ENCODE measurements around the gene REEP2.
"Not testable (repeated sequence)": the region's sequence is repeated elsewhere in the genome, so short reads cannot be mapped to it uniquely, and the experiment has no call there.

Gene REEP2

DNA sequence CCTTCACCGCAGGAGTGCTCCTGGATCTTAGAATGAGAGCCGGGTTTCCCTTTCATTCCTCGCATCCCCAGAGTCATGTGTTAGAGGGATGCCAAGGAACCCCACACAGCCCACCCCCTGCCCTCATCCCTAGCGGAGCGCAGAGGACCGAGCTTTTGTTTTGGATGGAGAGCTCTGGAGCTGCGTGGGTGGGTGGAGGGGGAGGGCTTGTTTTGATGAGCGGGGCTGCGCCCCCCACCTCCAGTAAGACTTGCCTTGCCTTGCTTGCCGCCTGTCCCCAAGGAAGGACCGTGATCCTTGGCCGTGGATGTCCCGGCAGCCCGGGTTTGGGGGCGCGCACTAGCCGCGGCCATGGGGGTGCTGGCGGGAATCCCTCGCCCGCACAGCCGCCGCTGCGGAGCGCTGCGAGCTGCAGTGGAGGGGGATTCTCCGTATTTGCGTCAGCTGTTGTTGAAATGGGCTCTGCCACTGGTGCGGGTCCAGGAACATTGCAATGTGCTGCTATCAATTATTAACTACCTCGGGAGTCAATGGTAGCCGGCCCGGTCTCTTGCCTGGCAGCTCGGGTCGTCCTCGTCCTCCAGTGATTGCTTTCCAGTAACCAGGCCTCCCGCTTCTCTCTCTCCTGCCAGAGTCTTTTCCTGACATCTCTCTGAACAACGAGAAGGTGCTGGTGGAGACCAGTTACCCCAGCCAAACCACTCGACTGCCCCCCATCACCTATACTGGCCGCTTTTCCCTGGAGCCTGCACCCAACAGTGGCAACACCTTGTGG is 27.5 kb downstream of the REEP2 start:
- DNase-seq: no peak

DNA sequence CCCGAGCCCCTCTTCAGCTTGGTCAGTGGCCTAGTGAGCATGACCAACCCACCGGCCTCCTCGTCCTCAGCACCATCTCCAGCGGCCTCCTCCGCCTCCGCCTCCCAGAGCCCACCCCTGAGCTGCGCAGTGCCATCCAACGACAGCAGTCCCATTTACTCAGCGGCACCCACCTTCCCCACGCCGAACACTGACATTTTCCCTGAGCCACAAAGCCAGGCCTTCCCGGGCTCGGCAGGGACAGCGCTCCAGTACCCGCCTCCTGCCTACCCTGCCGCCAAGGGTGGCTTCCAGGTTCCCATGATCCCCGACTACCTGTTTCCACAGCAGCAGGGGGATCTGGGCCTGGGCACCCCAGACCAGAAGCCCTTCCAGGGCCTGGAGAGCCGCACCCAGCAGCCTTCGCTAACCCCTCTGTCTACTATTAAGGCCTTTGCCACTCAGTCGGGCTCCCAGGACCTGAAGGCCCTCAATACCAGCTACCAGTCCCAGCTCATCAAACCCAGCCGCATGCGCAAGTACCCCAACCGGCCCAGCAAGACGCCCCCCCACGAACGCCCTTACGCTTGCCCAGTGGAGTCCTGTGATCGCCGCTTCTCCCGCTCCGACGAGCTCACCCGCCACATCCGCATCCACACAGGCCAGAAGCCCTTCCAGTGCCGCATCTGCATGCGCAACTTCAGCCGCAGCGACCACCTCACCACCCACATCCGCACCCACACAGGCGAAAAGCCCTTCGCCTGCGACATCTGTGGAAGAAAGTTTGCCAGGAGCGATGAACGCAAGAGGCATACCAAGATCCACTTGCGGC is 28.2 kb downstream of the REEP2 start:
- DNase-seq: no peak

DNA sequence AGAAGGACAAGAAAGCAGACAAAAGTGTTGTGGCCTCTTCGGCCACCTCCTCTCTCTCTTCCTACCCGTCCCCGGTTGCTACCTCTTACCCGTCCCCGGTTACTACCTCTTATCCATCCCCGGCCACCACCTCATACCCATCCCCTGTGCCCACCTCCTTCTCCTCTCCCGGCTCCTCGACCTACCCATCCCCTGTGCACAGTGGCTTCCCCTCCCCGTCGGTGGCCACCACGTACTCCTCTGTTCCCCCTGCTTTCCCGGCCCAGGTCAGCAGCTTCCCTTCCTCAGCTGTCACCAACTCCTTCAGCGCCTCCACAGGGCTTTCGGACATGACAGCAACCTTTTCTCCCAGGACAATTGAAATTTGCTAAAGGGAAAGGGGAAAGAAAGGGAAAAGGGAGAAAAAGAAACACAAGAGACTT is 28.9 kb downstream of the REEP2 start:
- DNase-seq: no peak

DNA sequence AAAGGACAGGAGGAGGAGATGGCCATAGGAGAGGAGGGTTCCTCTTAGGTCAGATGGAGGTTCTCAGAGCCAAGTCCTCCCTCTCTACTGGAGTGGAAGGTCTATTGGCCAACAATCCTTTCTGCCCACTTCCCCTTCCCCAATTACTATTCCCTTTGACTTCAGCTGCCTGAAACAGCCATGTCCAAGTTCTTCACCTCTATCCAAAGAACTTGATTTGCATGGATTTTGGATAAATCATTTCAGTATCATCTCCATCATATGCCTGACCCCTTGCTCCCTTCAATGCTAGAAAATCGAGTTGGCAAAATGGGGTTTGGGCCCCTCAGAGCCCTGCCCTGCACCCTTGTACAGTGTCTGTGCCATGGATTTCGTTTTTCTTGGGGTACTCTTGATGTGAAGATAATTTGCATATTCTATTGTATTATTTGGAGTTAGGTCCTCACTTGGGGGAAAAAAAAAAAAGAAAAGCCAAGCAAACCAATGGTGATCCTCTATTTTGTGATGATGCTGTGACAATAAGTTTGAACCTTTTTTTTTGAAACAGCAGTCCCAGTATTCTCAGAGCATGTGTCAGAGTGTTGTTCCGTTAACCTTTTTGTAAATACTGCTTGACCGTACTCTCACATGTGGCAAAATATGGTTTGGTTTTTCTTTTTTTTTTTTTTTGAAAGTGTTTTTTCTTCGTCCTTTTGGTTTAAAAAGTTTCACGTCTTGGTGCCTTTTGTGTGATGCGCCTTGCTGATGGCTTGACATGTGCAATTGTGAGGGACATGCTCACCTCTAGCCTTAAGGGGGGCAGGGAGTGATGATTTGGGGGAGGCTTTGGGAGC is 29.5 kb downstream of the REEP2 start:
- no peak for DNase-seq

DNA sequence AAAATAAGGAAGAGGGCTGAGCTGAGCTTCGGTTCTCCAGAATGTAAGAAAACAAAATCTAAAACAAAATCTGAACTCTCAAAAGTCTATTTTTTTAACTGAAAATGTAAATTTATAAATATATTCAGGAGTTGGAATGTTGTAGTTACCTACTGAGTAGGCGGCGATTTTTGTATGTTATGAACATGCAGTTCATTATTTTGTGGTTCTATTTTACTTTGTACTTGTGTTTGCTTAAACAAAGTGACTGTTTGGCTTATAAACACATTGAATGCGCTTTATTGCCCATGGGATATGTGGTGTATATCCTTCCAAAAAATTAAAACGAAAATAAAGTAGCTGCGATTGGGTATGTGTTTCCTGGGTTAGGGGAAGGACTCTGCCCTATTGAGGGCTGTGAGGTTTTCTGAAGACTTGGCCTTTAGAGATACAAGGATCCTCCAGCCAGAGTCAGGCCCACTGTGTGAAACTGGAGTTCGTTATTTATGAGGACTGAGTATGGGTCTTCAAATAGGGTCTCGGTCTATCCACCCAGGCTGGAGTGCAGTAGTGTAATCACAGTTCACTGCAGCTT is 30.2 kb downstream of the REEP2 start:
- no peak for DNase-seq

DNA sequence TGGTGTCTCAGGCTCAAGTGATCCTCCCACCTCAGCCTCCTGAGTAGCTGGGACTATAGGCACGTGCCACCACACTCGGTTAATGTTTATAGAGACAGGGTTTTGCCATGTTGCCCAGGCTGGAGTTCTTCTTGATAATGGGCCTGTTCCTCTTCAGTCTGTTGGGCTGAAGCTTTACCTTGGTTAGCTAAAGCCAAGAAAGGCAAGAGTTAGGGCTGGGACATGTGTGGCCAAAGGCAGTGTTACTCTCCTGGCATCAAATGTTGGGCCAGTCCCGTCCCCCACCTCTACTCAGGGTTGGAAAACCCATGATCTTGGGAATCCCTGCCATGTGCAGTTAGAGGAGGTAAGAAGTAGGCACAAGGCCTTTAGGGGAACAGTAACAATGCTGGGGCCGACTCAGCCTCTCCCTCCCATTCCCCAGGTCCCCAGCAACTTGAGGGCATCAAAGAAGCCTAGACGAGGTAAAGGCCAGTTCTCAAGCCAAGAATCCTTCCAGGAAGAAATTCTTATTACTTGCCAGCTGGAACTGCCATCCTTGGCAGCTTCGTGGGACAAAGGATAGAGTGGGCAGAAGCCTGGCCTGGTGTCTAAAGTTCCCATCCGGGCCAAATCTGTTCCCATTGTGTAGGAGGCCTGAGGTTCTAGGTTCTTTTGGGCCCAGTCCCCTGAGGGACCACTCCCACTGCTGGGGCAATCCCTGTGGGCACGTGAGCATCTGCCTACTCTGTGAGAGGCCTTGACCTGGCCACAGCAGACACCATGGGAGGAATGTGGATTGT is 30.9 kb downstream of the REEP2 start:
- DNase-seq: no peak

DNA sequence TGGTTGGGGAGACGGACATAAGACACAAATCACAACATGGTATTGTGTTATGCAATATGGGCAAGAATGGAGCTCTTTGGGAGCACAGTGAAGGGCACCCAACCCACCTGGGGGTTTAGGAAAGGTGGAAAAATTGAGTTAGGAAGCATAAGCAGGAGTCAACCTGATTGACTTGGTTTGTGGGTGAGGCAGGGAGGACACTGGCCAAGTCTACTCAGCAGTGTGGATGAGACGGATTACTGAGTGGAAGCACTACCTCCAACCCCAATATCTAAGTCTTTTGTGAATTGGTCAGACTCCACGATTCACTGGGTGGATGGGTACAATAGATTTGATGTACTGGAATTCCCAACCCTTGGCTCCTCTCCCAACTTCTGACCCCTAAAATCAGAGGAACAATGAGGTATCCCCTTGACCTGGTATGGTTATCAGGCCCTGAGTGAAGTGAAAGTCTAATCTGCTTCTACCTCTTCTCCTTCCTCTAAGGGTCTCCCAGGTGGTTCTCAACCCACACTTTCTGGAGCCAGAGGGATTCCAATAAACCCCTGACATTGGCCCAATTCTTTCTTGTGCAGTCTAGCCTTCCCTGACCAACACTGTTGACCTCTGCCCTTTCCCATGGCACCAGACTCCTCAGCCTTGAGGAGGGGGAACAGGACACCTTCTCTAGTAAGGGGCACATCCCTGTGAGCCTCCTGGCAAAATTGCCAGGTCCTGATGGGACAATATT is 31.6 kb downstream of the REEP2 start:
- no peak for DNase-seq

DNA sequence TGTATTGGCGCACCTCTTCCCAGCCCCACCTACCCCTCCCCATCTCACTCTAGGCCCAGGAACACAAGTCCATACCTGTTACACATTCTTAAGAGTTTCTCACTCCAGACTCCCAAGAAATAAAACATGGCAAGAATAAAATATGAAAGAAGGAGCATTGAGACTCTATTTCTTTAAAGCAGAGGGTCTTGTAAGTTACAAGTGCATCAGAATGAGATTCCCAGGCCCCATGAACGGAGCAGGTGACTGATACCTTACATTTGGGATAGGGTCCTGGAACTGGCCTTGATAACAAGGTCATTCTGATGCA is 32.1 kb downstream of the REEP2 start:
- DNase-seq: no peak

DNA sequence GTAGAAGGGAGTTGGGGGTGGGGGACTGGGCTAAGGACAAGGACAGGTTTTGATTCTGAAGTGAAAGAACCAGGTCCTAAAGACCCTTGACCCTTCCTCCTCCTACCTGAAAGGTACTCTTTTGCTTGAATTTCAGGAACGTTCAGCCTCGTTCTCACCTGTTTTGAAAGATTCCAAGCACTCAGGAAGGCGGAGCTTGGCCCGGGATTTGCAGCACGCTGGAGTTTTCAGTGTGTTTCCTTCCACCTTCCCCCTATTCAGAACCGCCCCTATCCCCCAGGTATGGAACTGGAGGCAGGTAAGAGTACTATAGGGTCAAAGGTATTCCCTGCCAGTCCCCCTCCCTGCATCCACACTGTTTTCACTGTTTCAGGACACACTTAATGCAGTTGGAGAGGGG is 33.5 kb downstream of the REEP2 start:
- DNase-seq: no peak

DNA sequence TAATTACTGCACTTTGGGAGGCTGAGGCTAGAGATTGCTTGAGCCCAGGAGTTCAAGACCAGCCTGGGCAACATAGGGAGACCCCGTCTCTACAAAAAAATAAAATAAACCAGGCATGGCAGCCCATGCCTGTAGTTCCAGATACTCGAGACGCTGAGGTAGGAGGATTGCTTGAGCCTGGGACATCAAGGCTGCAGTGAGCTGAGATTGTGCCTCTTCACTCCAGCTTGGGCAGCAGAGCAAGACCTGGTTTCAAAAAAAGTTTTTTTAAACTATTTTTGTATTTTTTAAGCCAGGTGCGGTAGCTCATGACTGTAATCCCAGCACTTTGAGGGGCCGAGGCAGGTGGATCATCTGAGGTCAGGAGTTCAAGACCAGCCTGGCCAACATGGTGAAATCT is 34.3 kb downstream of the REEP2 start:
- not testable (repeated sequence) for DNase-seq

DNA sequence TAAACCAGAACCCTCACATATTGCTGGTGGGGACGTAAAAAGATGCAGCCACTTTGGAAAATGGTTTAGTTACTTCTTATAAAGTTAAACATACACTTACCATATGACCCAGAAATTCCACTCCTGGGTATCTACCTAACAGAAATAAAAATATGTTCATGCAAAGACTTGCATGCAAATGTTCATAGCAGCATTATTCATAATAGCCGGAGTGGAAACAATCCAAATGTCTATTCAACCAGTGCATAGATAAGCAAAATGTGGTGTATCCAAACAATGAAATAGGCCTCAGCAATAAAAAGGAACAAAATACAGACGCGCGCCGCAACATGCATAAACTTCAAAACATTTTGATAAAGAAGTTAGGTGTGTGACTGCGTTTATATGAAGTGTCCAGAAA is 38.1 kb downstream of the REEP2 start:
- DNase-seq: no peak

DNA sequence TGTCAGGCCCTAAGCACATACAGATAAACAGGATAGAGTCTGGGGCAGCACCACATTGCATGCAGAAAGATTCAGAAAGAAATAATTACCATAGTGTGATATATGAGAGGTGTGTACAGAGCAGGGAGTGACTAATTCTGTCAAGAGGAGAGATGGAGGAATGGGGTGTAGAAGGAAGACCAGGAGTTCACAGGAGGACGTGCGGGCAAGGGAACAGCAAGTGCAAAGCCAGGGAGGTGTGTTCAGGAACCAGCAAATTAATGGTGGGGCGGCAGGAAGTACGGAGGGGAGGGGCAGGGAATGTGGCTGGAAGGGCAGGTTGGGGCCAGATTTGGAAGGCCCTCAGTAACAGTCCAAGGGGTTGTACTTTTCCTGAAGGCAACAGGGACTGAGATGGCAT is 43.8 kb downstream of the REEP2 start:
- DNase-seq: no peak

DNA sequence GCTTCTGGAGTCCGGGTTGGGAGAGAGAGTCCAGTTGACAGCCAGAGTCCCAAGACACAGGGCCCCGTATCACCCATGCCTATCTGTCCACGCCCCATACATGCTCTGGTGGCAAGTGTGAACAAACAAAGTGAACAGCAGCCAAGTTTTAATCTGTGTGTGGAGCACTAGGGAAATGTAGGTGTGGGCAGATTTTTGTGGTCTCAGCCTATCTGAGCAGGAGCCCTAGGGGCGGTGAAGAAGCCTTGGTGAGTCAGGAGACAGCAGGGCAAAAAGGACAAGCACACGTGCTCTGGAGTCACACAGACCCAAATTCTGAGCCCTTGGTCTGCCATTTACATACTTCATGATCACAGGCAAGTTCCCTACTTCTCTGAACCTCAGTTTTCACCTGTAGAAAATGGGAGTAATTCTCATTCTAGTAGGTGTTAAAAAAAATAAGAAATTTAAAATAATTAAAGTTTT is 49.7 kb downstream of the REEP2 start:
- no peak for DNase-seq

DNA sequence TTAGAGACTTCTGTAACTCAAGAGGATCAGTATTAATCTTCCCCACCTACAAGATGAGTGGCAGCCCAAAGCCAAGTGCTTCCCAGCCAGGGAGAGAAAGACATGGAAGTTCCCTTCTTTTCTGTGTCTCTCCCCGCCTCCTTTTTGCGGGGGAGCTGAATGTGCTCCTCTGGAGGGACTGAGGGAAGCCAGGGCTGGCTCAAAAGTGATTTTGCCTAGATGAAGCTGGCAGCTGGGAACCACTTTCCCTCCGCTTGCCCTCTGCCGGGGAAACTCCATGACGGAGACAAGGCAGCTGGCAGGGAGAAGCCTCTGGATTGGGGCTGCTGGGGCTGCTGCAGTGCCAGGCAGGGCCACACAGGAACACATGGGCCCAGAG is 50.8 kb downstream of the REEP2 start:
- DNase-seq: no peak

DNA sequence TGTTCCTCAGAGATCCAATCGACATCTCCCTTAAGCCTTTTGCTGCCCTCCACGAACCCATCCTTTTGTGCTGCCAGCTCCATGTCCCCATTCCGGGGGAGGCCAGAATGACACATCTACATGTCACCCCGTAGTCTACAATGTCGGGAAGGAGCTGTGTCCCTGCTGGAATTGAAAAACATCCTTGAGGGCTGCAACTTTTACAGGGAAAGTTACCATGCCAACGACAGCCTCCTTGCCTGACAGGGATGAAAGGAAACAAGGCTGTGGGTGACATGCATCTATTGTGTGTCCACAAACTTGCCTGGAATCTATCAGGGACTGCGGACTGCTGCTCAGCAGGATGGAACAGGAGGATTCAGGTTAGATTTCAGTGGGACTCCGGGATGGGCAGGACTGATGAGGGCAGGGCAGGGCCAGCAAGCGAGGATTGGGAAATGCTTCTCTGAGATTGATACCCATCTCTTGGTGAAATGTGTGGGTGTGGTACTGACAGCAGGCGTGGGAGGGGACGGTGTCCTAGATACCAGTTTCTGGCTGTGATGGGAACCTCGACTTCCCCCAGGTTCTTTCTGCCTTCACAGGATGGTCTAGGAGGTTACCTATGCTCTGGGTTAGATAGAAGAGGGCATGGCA is 51.9 kb downstream of the REEP2 start:
- no peak for DNase-seq

DNA sequence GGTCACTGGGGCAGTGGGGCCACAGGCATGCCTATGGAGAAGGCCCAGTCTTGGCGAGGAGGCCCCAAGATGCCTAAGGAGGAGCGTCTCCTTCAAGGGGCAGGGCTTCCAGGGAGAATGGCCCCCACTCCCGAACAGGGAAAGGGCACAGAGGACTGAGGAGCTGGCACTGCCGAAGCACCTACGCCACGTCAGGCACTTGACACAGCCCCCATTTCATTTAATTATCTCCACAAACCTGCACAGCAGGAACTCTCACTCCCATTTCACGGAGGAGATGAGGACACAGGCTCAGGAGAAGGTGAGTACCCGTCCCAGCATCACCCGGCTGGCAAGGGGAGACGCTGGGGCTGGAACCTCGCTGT is 52.4 kb downstream of the REEP2 start:
- DNase-seq: peak; percentile 3

DNA sequence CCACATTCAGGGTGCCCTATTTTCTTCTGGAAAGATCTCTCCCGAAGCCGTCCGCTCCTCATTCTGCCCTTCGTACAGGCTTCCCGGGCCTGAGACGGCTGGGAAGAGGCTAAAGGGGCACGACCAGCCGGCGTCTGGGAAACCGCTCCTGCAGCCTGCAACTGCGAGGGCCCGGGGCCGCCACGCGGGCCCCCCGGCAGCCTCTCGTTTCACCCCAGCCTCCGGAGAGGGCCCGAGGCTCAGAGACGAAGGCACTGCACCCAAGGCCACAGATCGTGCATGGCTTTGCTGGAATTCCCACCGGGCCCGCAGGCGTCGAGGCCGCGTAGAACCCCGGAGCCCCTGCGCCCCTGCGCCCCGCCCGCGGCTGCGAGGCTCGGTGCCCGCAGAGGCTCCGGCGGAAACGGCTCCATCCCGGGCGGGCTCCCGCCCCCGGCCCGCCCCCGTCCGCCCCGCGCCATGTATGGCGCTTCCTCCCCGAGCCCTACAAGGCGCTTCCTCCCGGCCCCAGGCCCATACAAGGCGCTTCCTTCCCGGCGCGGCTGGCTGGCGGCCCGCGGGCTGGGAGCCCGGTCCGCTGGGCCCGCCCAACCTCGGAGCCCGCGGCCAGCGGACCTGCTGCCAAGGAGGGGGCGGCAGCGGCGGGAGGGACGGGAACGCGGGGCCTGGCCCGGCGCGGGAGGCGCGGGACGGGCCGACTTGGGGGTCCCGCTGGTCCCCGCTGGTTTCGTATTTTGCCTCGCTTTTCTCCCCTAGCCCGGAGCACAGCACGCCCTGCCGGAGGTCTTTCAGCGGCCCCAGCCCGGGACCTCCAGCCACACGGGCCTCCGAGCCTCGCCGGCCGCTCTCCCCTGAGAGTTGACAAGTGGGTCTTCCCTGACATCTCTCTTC is 53.1 kb downstream of the REEP2 start:
- peak; percentile 5 for DNase-seq

DNA sequence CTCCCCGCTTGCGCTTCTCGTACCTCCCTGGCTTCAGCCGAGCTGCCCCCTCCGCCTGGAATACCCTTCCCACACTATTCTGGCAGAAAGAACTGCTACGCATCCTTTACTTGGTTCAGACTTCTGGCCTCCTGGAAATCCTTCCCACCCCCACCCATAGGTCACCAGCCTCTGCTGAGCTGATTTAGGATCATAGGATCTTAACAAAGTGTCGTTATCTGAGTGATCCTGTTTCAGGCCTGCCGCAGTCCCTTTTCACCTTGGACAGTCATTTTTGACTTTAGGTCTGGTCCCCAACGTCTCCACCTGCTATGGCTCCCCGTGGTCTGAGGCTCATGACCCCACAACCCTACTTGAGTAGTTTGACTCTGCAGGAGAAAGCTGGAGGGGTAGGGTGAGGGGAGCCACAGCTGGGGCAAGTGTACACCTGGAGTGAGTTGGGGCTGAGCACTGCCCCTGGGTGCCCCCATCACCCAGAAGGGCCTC is 53.7 kb downstream of the REEP2 start:
- no peak for DNase-seq

DNA sequence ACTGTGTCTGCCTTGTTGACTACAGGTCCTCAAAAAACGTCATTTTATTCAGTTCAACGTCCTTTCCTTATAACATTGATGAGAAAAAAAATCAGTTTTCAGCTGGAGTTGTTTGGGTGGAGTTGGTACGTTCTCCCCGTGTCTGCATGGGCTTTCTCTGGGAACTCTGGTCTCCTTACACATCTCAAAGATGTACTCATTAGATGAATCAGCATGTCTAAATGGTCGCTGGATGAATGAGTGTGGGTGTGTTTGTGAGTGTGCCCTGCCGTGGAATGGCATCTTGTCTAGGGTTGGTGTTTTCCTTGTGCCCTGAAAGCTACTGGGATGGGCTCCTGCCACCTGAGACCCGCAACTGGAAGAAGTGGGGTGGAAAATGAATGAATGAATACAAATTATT is 56.5 kb downstream of the REEP2 start:
- DNase-seq: no peak
